ENCODE results near the gene LAD1. TPM values are rescaled to one million over a fixed set of nuclear protein-coding genes. Genes with fewer than 3 reads are reported as not detected.

LAD1 gene
- 0.09 and 0.68 TPM in 2 replicates for total RNA-seq

GRCh38 chr1:201399018-201399351 is at the start of gene LAD1:
Gene LAD1 (minus strand): TSS chr1:201399324. CDS start chr1:201399306, 18 bp downstream.
- DNase-seq: no peak

- peak; percentile 84 for DNase-seq
Observed at GRCh38 chr1:201447903-201448871, 49.1 kb upstream of the LAD1 start.

GRCh38 chr1:201445310-201445709 is 46.2 kb upstream of the LAD1 start:
- no peak for DNase-seq

GRCh38 chr1:201444792-201445191 is 45.7 kb upstream of the LAD1 start:
- peak; percentile 54 for DNase-seq

- no peak for DNase-seq
Observed at GRCh38 chr1:201443747-201444146, 44.6 kb upstream of the LAD1 start.

- DNase-seq: no peak
Observed at GRCh38 chr1:201436969-201437368, 37.8 kb upstream of the LAD1 start.

- no peak for DNase-seq
Observed at GRCh38 chr1:201436393-201436792, 37.3 kb upstream of the LAD1 start.

- no peak for DNase-seq
Observed at GRCh38 chr1:201434266-201434665, 35.1 kb upstream of the LAD1 start.

- no peak for DNase-seq
Observed at GRCh38 chr1:201433609-201434008, 34.5 kb upstream of the LAD1 start.

GRCh38 chr1:201430776-201431175 is 31.7 kb upstream of the LAD1 start:
- no peak for DNase-seq

- no peak for DNase-seq
Observed at GRCh38 chr1:201429736-201430501, 30.8 kb upstream of the LAD1 start.

GRCh38 chr1:201427963-201428362 is 28.8 kb upstream of the LAD1 start:
- DNase-seq: no peak

GRCh38 chr1:201426479-201427310 is 27.6 kb upstream of the LAD1 start:
- DNase-seq: no peak

- DNase-seq: no peak
Observed at GRCh38 chr1:201424146-201424545, 25.0 kb upstream of the LAD1 start.

- no peak for DNase-seq
Observed at GRCh38 chr1:201423655-201424054, 24.5 kb upstream of the LAD1 start.

- no peak for DNase-seq
Observed at GRCh38 chr1:201422436-201423030, 23.4 kb upstream of the LAD1 start.

- no peak for DNase-seq
Observed at GRCh38 chr1:201422026-201422425, 22.9 kb upstream of the LAD1 start.

GRCh38 chr1:201421041-201421440 is 21.9 kb upstream of the LAD1 start:
- no peak for DNase-seq

- no peak for DNase-seq
Observed at GRCh38 chr1:201420608-201421002, 21.5 kb upstream of the LAD1 start.

- no peak for DNase-seq
Observed at GRCh38 chr1:201419746-201420607, 20.9 kb upstream of the LAD1 start.

- DNase-seq: no peak
Observed at GRCh38 chr1:201419256-201419655, 20.1 kb upstream of the LAD1 start.

Measured in dermis blood vessel endothelial cell (primary cell).